ENCODE data around the gene ZNF592.

DNA sequence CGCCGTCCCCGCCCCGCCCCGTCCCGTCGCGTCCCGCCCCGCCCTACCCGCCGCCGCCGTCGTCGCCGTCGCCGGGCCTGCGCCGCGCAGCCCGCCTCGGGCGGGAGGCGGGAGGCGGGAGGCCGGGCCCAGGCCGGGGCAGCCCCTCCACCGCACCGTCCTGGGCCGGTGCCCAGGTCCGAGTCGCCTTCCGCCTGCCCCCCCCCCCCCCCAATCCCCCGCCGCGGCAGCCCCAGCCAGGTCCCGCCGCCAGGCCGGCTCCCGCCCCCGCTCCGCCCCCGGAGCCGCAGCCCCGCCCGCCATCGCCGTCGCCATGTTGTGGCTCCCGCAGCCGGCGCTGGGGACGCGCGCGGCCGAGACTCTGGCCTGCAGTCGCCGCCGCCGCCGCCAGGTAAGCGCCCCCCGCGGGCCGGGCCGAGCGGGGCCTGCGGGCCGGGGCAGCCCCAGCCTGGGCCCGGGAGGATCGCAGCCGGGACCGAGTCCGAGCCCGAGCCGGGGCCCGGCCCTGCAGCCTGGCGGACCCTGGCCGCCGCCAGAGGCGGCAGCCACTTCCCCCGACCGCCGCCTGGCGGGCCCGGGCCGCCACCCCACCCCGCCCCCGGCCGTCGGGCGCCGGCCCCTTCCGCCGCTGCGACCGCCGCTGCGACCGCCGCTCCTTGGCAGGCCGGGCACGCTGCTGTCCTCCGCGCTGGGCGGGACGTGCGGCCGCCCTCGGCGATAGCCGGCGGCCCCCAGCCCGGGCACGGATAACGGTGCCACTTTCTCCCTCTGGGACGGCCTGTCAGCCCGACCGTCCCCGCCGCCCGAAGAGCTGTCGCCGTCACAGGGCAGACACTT is at the start of gene ZNF592:
- TF ChIP-seq, protein P1, sequence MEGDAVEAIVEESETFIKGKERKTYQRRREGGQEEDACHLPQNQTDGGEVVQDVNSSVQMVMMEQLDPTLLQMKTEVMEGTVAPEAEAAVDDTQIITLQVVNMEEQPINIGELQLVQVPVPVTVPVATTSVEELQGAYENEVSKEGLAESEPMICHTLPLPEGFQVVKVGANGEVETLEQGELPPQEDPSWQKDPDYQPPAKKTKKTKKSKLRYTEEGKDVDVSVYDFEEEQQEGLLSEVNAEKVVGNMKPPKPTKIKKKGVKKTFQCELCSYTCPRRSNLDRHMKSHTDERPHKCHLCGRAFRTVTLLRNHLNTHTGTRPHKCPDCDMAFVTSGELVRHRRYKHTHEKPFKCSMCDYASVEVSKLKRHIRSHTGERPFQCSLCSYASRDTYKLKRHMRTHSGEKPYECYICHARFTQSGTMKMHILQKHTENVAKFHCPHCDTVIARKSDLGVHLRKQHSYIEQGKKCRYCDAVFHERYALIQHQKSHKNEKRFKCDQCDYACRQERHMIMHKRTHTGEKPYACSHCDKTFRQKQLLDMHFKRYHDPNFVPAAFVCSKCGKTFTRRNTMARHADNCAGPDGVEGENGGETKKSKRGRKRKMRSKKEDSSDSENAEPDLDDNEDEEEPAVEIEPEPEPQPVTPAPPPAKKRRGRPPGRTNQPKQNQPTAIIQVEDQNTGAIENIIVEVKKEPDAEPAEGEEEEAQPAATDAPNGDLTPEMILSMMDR (conservative IDR thresholded peaks at IDR 0.05 in 1 of 2, IDR thresholded peaks at IDR 0.05 in 1 of 2; ENCODE audit: extremely low read depth in 1 of 2, insufficient read depth in 1 of 2, low read depth in 1 of 2, low read length in 2 of 2), result no peak
- TF ChIP-seq EZH2 (IDR thresholded peaks at IDR 0.05; ENCODE audit: borderline replicate concordance, low read length), result no peak
